A549 (cell line): ENCODE measurements around the gene SPTBN5.

Experiments used
- CHD2 ChIP-seq: fragments of 150-350 bp; IDR thresholded peaks from 2 replicates; pipeline ENCODE4 v1.6.1; 2014; ENCODE audit warnings: low read length; ENCODE audit not compliant: partially characterized antibody
- CTCF ChIP-seq: fragments of >200 bp; sonication (Bioruptor Twin); formaldehyde crosslinking; IDR thresholded peaks from 3 replicates; pipeline ENCODE4 v1.5.1; 2016
- E2F6 ChIP-seq: IDR thresholded peaks from 2 replicates; pipeline ENCODE4 v1.6.1; 2012; ENCODE audit warnings: low read depth, borderline replicate concordance
- ESRRA ChIP-seq: fragments of 150-350 bp; IDR thresholded peaks from 2 replicates; pipeline ENCODE4 v1.6.1; 2014; ENCODE audit warnings: mild to moderate bottlenecking, low read length, borderline replicate concordance
- JUN ChIP-seq, 2 experiments: fragments of >200 bp; sonication (Bioruptor Twin); formaldehyde crosslinking; IDR thresholded peaks; 2 replicates in 1 of 2; 3 replicates in 1 of 2; pipeline ENCODE4 v1.6.1; 2016 to 2017
- KDM1A ChIP-seq: fragments of 200-600 bp; sonication (generic); IDR thresholded peaks from 2 replicates; pipeline ENCODE4 v1.6.1; 2016; ENCODE audit warnings: low read depth, mild to moderate bottlenecking
- NPAS2 ChIP-seq: fragments of 250-450 bp; sonication (Bioruptor Pico); IDR thresholded peaks from 2 replicates; pipeline ENCODE4 v1.8.0; 2022; ENCODE audit warnings: mild to moderate bottlenecking, moderate library complexity, borderline replicate concordance
- POLR2A ChIP-seq: IDR thresholded peaks from 2 replicates; pipeline ENCODE4 v1.6.1; 2012; ENCODE audit warnings: mild to moderate bottlenecking, low read length
- RAD21 ChIP-seq, 2 experiments: fragments of >200 bp in 1 of 2; sonication (Bioruptor Twin) in 1 of 2; formaldehyde crosslinking in 1 of 2; IDR thresholded peaks in 1 of 2; conservative IDR thresholded peaks in 1 of 2; 2 replicates in 1 of 2; 3 replicates in 1 of 2; pipeline ENCODE4 v1.6.1; 2012 to 2018; ENCODE audit warnings: inconsistent platforms in 1 of 2

- no peak for TF ChIP-seq E2F6
- no peak for TF ChIP-seq CTCF
- TF ChIP-seq NPAS2, result no peak
- no peak for TF ChIP-seq KDM1A
- TF ChIP-seq JUN (IDR thresholded peaks at IDR 0.05), result no peak
- no peak for TF ChIP-seq RAD21 (conservative IDR thresholded peaks at IDR 0.05 in 1 of 2, IDR thresholded peaks at IDR 0.05 in 1 of 2)
- no peak for TF ChIP-seq ESRRA
- no peak for TF ChIP-seq CHD2
- no peak for TF ChIP-seq POLR2A
Observed at GRCh38 chr15:41876689-41877088, 17.2 kb downstream of the SPTBN5 start.
